Heart left ventricle (tissue), 16 donors: ENCODE measurements around the gene ZBTB7C. TPM values are rescaled to one million over a fixed set of nuclear protein-coding genes. Genes with fewer than 3 reads are reported as not detected.

Experiments used
- ATAC-seq, 4 donors: fragments of 200-7000 bp; cut with Tn5 transposase; one replicate each; pipeline ENCODE4 v1.9.1; 2020 to 2022; ENCODE audit warnings: moderate library complexity in 4 of 4, mild to moderate bottlenecking in 3 of 4, moderate number of reproducible peaks in 1 of 4
- DNase-seq, 5 donors: peaks; one replicate each; pipeline ENCODE4 v3.0.0-alpha.2; 2020
- H3K27ac ChIP-seq, 12 donors: fragments of 200-600 bp; sonication (generic) in 4 of 12; one replicate each; pipeline versions ENCODE4 v1.5.0 to v1.8.0; 2016 to 2022; ENCODE audit warnings: mild to moderate bottlenecking in 2 of 12
- H3K27me3 ChIP-seq, 9 donors: fragments of 200-600 bp; sonication (generic) in 2 of 9; one replicate each; pipeline versions ENCODE4 v1.5.1 to v1.8.0; 2016 to 2022; ENCODE audit warnings: mild to moderate bottlenecking in 3 of 9
- H3K36me3 ChIP-seq, 9 donors: fragments of 200-600 bp; sonication (generic) in 2 of 9; one replicate each; pipeline versions ENCODE4 v1.5.0 to v1.8.0; 2018 to 2022; ENCODE audit warnings: mild to moderate bottlenecking in 2 of 9
- H3K4me1 ChIP-seq, 12 donors: fragments of 200-600 bp; sonication (generic) in 4 of 12; one replicate each; pipeline versions ENCODE4 v1.5.0 to v1.8.0; 2016 to 2022; ENCODE audit warnings: mild to moderate bottlenecking in 3 of 12
- H3K4me3 ChIP-seq, 12 donors: fragments of 200-600 bp; sonication (generic) in 4 of 12; one replicate each; pipeline versions ENCODE4 v1.5.0 to v1.8.0; 2017 to 2022; ENCODE audit warnings: mild to moderate bottlenecking in 9 of 12, moderate library complexity in 4 of 12
- H3K9me3 ChIP-seq, 12 donors: fragments of 200-600 bp; sonication (generic) in 4 of 12; one replicate each; pipeline versions ENCODE4 v1.5.0 to v1.8.0; 2016 to 2022; ENCODE audit warnings: mild to moderate bottlenecking in 1 of 12
- POLR2A ChIP-seq, 2 donors: fragments of 450-650 bp; IDR thresholded peaks; one replicate each; pipeline ENCODE4 v1.6.1; 2017; ENCODE audit warnings: antibody characterized with exemption in 2 of 2, mild to moderate bottlenecking in 2 of 2, moderate library complexity in 2 of 2
- WGBS, 4 donors: extraction: QIAGEN DNeasy Blood & Tissue Kit in 2 of 4; methylation state at CpG; one replicate each; pipeline versions ENCODE4 v1.1.5 to v1.1.7; 2013 to 2018; 5-methylcytosine and 5-hydroxymethylcytosine counted together
- intact Hi-C, 10 donors: fragments of 100-400 bp; cut with DNase I; formaldehyde crosslinking; loops; one replicate each; pipeline versions ENCODE4 v1.11.1 to v1.14.2; 2022
- polyA plus RNA-seq, 2 donors: library from polyadenylated mRNA; stranded (reverse); fragments of 200-250 nt; gene quantifications; one replicate each; pipeline ENCODE4 v1.2.3, GENCODE V29; 2013
- total RNA-seq, 9 donors: library from RNA; depleted of rRNA in 2 of 9; stranded (reverse); fragments of >200 nt in 2 of 9; fragmentation: NEBNext Ultra II Directional in 3 of 9; extraction: Animal tissue kit (Norgen Biotek cat#: 25700) in 3 of 9; gene quantifications; one replicate each; pipeline versions ENCODE4 v1.1.0 to v1.2.4, GENCODE V29; 2016 to 2023
- TF ChIP-seq, protein P1 (sequence below), 12 donors: fragments of 200-600 bp; sonication (generic) in 4 of 12; IDR thresholded peaks; one replicate each; pipeline versions ENCODE4 v1.5.0 to v1.8.0; 2018 to 2022; ENCODE audit warnings: antibody characterized with exemption in 12 of 12, mild to moderate bottlenecking in 5 of 12
- donor health status: ischemic (EF 13 %, LVEDD 7.1; RV severe dilation, severe dysfunction).
- donor health status: healthy with polysubstance abuse.
- donor health status: DM: no; HTN: yes; CAD: no.
- donor health status: DM: no; HTN: no; CAD: no.
- donor health status: ischemic (EF 25% LVEDD 6.9; RV normal size, moderate dysfunction).
- donor health status: ischemic (EF 25% LVEDD 5.7; RV mildly dilated, moderate dysfunction).
- donor health status: healthy.
- donor health status: DM: yes; HTN: yes; CAD: no.
- donor health status: ischemic (EF 35%, LVEDD 5.7; RV mildly dilated, moderate dysfunction).
- donor health status: nonischemic (EF 11% LVEDD 7.7; RV severe dilation, severe dysfunction).
- donor health status: DM: yes; HTN: yes; CAD: no.
- donor health status: PGD.
- donor health status: ischemic (EF 29% LVEDD 5.4; RV normal size, mild dysfunction).
- donor health status: nonischemic (EF 23%, LVEDD 6.1; RV moderate dilation, normal function).

Gene ZBTB7C
- total and polyA plus RNA-seq, 11 donors: 0.68 to 7.5 (median 2.3) TPM

DNA sequence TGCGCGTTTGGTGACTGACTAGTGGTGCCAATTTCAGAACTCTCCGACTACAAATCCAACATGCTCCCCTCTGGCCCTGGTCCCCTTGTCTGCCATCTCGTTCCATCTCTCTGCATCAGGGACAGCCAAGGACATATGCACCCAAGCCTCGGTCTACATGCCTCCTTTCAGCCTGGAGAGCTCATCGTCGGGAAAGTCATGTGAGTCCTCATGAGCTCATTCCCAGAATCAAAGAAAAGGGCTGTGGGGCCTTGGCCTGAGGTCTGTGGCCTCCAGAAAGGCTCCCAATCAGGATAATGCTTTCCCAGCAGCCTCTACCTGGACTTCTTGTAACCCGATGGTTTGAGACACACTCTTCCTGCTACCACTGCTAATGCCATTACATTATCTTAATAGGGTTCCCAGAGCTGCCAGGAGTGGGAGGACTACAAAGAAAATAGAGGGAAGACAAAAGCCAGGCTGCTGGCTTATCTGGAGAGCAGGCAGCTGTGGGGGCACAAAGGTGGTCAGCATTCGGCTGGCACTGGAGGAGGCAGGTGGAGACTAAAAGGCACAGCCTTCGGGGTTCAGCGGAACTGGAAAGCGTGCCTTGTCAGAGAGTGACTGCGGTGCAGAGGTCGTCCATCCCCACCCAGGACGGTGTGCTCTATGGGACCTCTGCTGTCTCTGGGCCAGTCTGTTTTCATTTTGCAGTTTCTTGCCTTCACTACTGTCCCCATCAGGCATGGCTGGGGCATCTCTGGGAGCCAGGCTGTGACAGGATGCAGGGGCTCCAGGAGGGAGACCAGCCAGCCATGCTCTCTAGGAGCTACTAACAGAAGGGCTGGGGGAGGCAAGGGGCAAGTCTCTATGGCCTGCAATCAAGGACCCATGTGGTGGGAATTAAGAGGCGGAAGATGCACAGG is 374.3 kb downstream of the ZBTB7C start:
- Histone ChIP-seq H3K4me1 (peaks cover 0 to 27% (median 2%) of the 10 kb centered on the region in 12 donors), H3K27ac (no peak overlapping the region), H3K27me3 (no peaks in the 10 kb centered on the region), H3K9me3 (no peaks in the 10 kb centered on the region), H3K36me3 (no peaks in the 10 kb centered on the region), H3K4me3 (no peak overlapping the region)
- no peak for TF ChIP-seq POLR2A (IDR thresholded peaks at IDR 0.05)
- TF ChIP-seq, protein P1, sequence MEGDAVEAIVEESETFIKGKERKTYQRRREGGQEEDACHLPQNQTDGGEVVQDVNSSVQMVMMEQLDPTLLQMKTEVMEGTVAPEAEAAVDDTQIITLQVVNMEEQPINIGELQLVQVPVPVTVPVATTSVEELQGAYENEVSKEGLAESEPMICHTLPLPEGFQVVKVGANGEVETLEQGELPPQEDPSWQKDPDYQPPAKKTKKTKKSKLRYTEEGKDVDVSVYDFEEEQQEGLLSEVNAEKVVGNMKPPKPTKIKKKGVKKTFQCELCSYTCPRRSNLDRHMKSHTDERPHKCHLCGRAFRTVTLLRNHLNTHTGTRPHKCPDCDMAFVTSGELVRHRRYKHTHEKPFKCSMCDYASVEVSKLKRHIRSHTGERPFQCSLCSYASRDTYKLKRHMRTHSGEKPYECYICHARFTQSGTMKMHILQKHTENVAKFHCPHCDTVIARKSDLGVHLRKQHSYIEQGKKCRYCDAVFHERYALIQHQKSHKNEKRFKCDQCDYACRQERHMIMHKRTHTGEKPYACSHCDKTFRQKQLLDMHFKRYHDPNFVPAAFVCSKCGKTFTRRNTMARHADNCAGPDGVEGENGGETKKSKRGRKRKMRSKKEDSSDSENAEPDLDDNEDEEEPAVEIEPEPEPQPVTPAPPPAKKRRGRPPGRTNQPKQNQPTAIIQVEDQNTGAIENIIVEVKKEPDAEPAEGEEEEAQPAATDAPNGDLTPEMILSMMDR (IDR thresholded peaks at IDR 0.05): no peak
- DNase-seq (no peak), ATAC-seq (no peak)
- intact Hi-C loops: loop anchor here (1.0 to 10.0 kb wide), 14 partner anchors 72 to 432 kb away; no protein-coding TSS in a partner anchor
- WGBS, 4 donors: 78 to 79% (median 79%) methylated on average over 15 to 16 of the region's 16 CpGs

DNA sequence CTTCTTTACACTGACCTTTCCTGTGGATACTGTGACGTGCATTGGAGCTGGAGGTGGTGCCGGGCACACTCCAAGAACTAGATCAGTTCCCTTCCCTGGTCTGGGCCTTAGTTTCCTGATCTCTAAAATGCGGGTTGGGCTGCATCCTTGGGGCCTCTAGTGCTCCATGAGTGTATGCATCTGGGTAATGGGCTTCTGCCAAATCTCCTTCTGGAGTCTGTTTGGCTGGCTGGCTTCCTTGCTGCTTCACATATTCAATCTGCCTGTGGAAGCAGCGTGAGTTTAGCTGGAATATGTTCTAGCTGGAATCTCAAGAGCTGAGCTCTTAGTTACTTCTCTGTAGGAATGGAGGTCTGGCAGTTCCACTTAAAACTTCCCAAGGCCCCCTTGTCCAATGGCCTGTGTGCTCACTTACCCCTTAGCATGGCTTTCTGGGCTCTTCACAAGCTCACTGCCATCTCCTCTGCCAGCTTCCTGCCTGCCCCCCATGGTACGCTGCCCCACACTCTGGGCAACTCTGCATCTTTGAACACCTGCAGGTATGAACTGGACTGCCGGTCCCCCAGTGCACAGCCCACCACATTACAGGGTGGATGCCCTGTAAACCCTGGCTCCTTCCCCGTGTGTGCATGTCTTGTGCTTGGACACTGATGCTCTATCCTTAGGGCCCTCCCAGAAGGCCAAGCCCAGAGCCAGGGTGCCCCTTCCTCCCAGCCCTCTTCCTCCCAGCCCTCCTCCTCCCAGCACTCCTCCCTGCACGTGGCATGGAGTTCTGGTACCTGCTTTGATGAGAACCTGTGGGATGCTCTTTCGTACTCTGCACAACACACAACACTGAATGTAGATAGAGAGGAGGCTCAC is 375.2 kb downstream of the ZBTB7C start:
- no peaks in the 10 kb centered on the region for H3K27me3 ChIP-seq
- no peaks in the 10 kb centered on the region for H3K36me3 ChIP-seq
- peaks cover 0 to 27% (median 2%) of the 10 kb centered on the region in 12 donors for H3K4me1 ChIP-seq
- H3K4me3 ChIP-seq: no peak overlapping the region
- 87 to 94% (median 88%) methylated on average over 9 of the region's 9 CpGs for WGBS, 4 donors
- DNase-seq: no peak
- intact Hi-C loops: loop anchor here in 9 of 10 donors (2.0 to 10.0 kb wide), 11 partner anchors 73 to 433 kb away; no protein-coding TSS in a partner anchor
- H3K27ac ChIP-seq: peak overlapping the region in 1 of 12 donors; percentile 22
- TF ChIP-seq POLR2A (IDR thresholded peaks at IDR 0.05): no peak
- TF ChIP-seq, protein P1 (IDR thresholded peaks at IDR 0.05): no peak
- no peaks in the 10 kb centered on the region for H3K9me3 ChIP-seq
- peak in 1 of 4 donors; percentile 22 for ATAC-seq

DNA sequence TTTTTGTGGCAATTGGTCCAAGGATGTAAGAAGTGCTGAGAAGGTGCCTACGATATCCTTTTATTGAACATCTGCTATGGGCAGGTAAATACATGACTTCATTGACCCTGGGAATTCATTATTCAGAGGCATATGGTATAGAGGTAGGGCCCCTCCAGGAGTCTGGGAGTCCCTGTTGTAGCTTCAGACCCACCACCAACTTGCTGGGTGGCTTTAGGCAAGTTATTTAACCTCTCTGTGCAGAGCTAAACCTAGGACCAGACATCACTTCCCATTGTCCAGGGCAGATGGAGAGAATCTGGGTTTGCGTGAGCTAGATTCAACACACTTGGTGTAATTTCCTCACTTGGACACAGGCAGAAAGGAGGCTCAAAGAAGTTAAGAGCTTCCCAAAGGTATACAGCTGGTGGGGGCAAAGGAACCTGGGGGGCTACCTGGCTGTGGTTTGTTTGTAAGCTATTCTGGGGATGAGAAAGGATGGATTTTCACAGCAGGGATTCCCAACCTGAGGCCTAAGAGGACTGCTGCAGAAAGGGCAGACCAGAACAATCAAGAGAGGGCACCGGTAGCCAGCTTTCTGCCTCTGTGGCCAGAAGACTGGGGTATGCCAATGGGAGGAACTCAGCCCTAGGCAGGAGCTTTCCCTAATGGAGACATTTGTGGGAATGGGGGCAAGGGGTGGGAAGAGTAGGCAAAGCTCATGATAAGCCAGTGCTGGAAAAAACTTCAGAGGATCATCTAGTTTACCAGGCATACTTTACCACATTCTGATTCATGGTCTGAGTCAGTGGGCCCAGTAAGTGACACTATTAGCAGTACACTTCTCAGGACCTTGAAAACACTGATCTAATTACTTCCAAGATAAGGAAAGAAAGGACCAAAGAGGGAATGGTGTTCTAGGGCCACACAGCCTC is 376.1 kb downstream of the ZBTB7C start:
- TF ChIP-seq, protein P1 (IDR thresholded peaks at IDR 0.05): no peak
- TF ChIP-seq POLR2A (IDR thresholded peaks at IDR 0.05): no peak

More for the DNA sequence above, 376.1 kb downstream of the ZBTB7C start:
- no peaks in the 10 kb centered on the region for H3K27me3 ChIP-seq
- no peaks in the 10 kb centered on the region for H3K36me3 ChIP-seq
- no peaks in the 10 kb centered on the region for H3K9me3 ChIP-seq
- DNase-seq (no peak), ATAC-seq (no peak)
- intact Hi-C loops: loop anchor here in 9 of 10 donors (5.0 to 10.0 kb wide), 10 partner anchors 74 to 434 kb away; no protein-coding TSS in a partner anchor
- H3K27ac ChIP-seq: peak overlapping the region in 1 of 12 donors; percentile 22
- H3K4me1 ChIP-seq: peaks cover 0 to 27% (median 2%) of the 10 kb centered on the region in 12 donors
- no peak overlapping the region for H3K4me3 ChIP-seq
- WGBS, 4 donors: 95 to 98% (median 97%) methylated on average over 3 of the region's 3 CpGs
